K562 (cell line): ENCODE data around the gene STX3.

Experiments used
- NFYB ChIP-seq: IDR thresholded peaks from 2 replicates; pipeline ENCODE4 v1.6.1; 2011; ENCODE audit warnings: mild to moderate bottlenecking, moderate library complexity; ENCODE audit not compliant: insufficient read length; ENCODE audit errors: extremely low read depth
- ZNF384 ChIP-seq: IDR thresholded peaks from 2 replicates; pipeline ENCODE4 v1.6.1; 2012; ENCODE audit warnings: low read depth, low read length, improper control_type of control experiment

- TF ChIP-seq ZNF384, result no peak
- TF ChIP-seq NFYB, result no peak
Observed at GRCh38 chr11:59754494-59754858, 700 bp upstream of the STX3 start.
